Stimulated activated naive CD4-positive, alpha-beta T cell treated with Interleukin-2 at 50 U/mL for 16 hours (primary cell): ENCODE data around the gene MAFG.

Experiments
- DNase-seq: peaks from one replicate; lab custom pipeline; 2025; lab: John Stamatoyannopoulos, UW

The MAFG gene

DNA sequence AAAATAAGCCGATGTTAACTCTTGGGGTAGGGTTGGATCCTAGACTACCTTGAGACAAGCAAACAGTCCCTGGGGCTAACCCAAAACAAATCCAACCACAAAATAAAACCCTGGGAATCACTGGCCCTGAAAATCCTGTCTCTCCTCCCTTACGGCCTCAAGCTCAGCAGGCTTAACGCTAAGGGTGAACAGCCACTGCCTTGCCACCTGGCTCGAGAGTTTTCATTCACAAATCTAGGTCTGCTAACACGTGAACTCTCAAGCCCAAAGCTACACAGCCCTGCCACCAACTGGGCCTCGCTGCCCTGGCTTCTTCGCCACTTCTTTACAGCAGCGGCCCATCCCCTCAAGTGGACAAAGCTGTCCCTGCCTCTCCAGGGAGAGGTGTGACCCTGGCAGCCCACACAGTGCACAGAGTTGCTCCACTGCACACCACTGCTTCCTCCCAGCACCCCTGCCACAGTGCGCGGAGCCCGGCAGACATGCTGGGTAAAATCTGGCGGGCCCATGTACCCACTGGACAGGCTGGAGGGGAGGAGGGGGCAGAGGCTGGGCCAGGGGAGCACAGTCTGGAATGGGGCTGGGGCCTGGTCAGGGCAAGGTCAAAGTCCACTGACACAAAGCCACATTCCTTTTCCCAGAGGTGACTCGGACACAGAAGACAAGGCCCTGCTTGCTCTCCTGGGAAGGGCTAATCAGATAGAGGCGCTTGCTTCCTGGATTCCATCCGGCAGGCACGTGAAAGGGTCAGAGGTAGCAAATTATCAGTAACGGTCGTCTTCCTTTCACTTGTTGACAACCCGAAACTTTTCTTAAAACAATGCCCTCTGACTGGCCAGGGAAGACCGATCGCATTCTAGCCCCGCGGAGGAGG is 17.3 kb downstream of the MAFG start:
- DNase-seq, result no peak

GRCh38 chr17:81909231-81909630 is 18.3 kb downstream of the MAFG start:
- no peak for DNase-seq

GRCh38 chr17:81908793-81909192 is 18.7 kb downstream of the MAFG start:
- no peak for DNase-seq

GRCh38 chr17:81907219-81908145 is 20.1 kb downstream of the MAFG start:
- no peak for DNase-seq

- DNase-seq, result no peak
Observed at GRCh38 chr17:81906476-81907218, 20.9 kb downstream of the MAFG start.

- DNase-seq, result no peak
Observed at GRCh38 chr17:81905993-81906392, 21.5 kb downstream of the MAFG start.

- DNase-seq, result no peak
Observed at GRCh38 chr17:81905424-81905875, 22.1 kb downstream of the MAFG start.

GRCh38 chr17:81904600-81905423 is 22.7 kb downstream of the MAFG start:
- DNase-seq, result no peak

- no peak for DNase-seq
Observed at GRCh38 chr17:81903896-81904599, 23.5 kb downstream of the MAFG start.

DNA sequence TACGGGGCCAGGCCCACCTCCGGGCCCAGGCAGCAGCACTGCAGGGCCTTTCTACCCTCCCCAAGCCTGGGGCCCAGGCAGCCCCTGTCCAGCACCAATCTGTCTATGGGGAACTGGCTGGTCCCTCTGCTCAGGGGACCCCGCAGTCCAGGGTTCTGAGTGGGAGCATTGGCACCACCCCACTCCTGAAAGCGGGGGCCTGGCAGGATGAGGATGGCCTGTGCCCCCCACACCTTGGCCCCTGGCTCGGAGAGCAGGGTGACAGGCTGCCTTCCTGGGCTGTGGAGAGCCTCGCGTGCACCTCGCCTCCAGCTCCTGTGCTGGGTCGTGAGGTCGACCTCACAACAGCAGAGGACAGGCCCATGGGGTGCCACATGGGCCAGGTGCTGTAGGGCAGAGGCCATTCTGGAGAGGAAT is 24.1 kb downstream of the MAFG start:
- no peak for DNase-seq

DNA sequence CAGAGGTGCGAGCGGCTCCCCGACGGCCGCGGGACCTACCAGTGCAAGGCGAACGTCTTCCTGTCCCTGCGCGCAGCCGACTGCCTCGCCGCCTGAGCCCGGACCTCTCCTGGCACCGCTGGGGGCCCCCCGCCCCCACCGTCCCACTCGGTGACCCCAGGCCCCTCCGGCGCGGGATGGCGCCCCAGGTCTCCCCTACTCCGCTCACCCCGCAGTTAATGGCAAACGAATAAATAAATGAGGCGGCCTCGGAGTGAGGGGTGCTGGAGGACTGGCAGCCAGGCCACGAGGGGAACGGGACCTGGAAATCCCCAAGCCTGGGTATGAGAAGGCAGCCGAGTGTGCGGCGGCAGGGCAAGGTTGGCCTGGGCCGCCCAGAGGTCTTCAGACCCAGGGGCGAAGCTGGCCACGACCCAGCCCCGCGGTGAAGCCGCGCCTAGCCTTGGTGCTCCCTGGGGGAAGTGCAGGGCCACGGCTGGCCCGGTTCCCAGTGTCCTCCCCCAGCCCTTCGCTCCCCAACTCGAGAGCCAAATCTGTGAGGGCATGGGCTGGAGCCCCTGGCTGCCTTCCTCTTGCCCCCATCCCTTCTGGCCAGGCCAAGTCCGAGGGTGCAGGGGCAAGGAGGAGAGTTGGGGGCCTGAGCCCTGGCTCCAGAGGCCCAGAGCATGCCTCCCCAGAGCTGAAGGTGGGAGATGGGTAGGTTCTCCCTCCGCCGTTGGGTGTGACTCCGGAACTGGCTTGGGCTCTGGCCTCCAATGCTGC is 24.7 kb downstream of the MAFG start:
- no peak for DNase-seq

DNA sequence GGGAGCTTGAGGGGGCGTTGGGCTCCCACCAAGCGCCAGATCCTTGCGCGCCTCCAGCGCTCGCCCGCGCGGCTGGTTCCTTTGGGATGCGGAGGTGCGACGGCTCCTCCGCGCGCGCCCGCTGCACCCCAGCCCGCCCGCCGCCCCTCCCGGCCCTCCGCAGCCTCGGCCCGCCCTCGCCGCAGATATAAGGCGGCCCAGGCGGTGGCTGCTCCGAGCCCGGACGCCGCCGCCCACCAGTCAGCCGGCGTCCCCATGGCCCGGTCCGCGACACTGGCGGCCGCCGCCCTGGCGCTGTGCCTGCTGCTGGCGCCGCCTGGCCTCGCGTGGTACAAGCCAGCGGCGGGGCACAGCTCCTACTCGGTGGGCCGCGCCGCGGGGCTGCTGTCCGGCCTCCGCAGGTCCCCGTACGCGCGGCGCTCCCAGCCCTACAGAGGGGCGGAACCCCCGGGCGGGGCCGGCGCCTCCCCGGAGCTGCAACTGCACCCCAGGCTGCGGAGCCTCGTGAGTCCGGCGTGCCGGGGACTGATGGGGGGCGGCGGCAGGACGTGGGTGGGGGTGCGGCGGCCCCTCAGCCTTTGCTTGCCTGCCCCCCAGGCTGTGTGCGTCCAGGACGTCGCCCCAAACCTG is 25.4 kb downstream of the MAFG start, which contains the start of gene NPB:
Gene NPB (plus strand): TSS at position 216 of the 630 bp plus-strand sequence. CDS start 40 bp downstream, at position 256.
- no peak for DNase-seq

- DNase-seq, result no peak
Observed at GRCh38 chr17:81901167-81902022, 26.1 kb downstream of the MAFG start.

DNA sequence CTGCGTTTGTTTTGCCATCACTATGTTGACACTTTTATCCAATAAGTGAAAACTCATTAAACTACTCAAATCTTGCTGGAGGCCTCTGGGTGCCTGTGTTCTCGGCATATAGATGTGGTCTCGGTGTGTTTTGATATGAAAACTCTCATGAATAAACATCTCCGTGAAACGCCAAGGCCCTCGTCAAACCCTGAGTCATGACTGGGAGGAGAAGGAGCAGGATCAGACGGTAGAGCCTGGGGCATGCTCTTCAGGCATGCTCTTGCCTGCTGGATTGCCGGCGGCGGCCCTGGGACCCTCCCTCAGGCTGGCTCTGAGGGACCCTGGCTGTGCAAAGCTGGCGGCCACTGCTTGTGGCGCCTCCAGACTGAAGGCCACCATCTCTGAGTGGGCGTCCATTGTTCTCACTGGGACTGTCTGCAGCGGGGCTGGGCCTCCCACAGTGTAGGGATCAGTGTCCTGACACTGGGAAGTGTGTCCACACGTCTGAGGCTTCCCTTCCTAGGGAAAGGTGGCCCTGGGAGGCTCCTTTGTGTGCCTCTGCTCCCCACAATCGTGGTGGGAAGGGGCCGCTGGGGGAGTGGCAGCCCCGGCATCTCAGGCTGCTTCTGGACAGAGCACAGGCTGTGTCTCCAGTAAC is 27.2 kb downstream of the MAFG start:
- no peak for DNase-seq

GRCh38 chr17:81899514-81900166 is 27.9 kb downstream of the MAFG start:
- no peak for DNase-seq

GRCh38 chr17:81898885-81899284 is 28.6 kb downstream of the MAFG start:
- DNase-seq, result no peak
